GM12878 (cell line): ENCODE results near the gene RCOR1. TPM values are rescaled to one million over a fixed set of nuclear protein-coding genes. Genes with fewer than 3 reads are reported as not detected.
A peak's percentile ranks its signal among the peaks of the same experiment; 100 is the strongest.

ENCODE experiments used
- ATAC-seq: fragments of 200-7000 bp; cut with Tn5 transposase; 3 replicates; pipeline ENCODE4 v1.9.1; 2020; ENCODE audit warnings: mild to moderate bottlenecking, moderate library complexity
- BruUV-seq: library from RNA; stranded (reverse); fragments of 400-500 nt; replicated peaks from 2 replicates; lab custom pipeline; 2021; lab: Mats Ljungman, UMichigan
- CTCF ChIA-PET: fragments of 300-600 bp; sonication (Branson Sonifier 250); formaldehyde crosslinking; extraction: SDS; loops from one replicate; lab custom pipeline; 2021; ENCODE audit warnings: inconsistent platforms; lab: Yijun Ruan, JAX
- POLR2A ChIA-PET: fragments of 350-600 bp; formaldehyde crosslinking; extraction: SDS; loops from one replicate; lab custom pipeline; 2021; ENCODE audit warnings: inconsistent platforms; lab: Charles Lee
- RAD21 ChIA-PET: fragments of 300-600 bp; sonication (Branson Sonifier 250); formaldehyde crosslinking; loops from one replicate; lab custom pipeline; 2023; ENCODE audit warnings: antibody characterized with exemption; ENCODE audit not compliant: unreplicated experiment; lab: Charles Lee
- SMC1A ChIA-PET: fragments of 300-600 bp; sonication (Branson Sonifier 250); formaldehyde crosslinking; loops from one replicate; lab custom pipeline; 2023; ENCODE audit not compliant: unreplicated experiment, uncharacterized antibody; lab: Charles Lee
- DNase-seq: peaks from one replicate; pipeline ENCODE4 v3.0.0-alpha.2; 2011; ENCODE audit warnings: low read depth, low spot score
- FAIRE-seq: peaks from 3 replicates; lab custom pipeline; 2011; peaks lifted over from hg19 to GRCh38; lab: Jason Lieb, UNC
- H2AFZ ChIP-seq: 2 replicates; pipeline ENCODE4 v1.6.0; 2011; ENCODE audit warnings: low read depth, low read length, control low read depth; ENCODE audit not compliant: control insufficient read depth
- H3K27ac ChIP-seq: 2 replicates; pipeline ENCODE4 v1.5.1; 2011; ENCODE audit warnings: control low read depth; ENCODE audit not compliant: control insufficient read depth, insufficient read depth
- H3K27me3 ChIP-seq, 2 experiments: replicated peaks in 1 of 2; 2 replicates each; pipeline versions ENCODE4 v1.6.0 to v1.6.1; 2011; ENCODE audit warnings: low read length in 1 of 2; ENCODE audit not compliant: control insufficient read depth in 2 of 2, insufficient read depth in 2 of 2
- H3K36me3 ChIP-seq, 2 experiments: 2 replicates each; pipeline ENCODE4 v1.5.1; 2011; ENCODE audit warnings: low read length in 1 of 2; ENCODE audit not compliant: control insufficient read depth in 2 of 2, insufficient read depth in 2 of 2
- H3K4me1 ChIP-seq: 2 replicates; pipeline ENCODE4 v1.6.1; 2011; ENCODE audit warnings: mild to moderate bottlenecking, low read length, moderate library complexity, mixed read lengths; ENCODE audit not compliant: control insufficient read depth, insufficient read depth
- H3K4me2 ChIP-seq: 2 replicates; pipeline ENCODE4 v1.6.0; 2011; ENCODE audit warnings: control low read depth; ENCODE audit not compliant: control insufficient read depth, insufficient read depth
- H3K4me3 ChIP-seq: fragments of 200-600 bp; sonication (generic); 2 replicates; pipeline ENCODE4 v1.5.1; 2016
- H3K79me2 ChIP-seq: 2 replicates; pipeline ENCODE4 v1.6.0; 2011; ENCODE audit warnings: low read length; ENCODE audit not compliant: control insufficient read depth, insufficient read depth
- H3K9ac ChIP-seq: 2 replicates; pipeline ENCODE4 v1.8.0; 2011; ENCODE audit warnings: low read length, control low read depth, mixed read lengths; ENCODE audit not compliant: control insufficient read depth, insufficient read depth
- H3K9me3 ChIP-seq: replicated peaks from 3 replicates; pipeline ENCODE4 v1.5.1; 2011; ENCODE audit warnings: mild to moderate bottlenecking, low read length; ENCODE audit not compliant: control insufficient read depth, insufficient read depth
- H4K20me1 ChIP-seq: 2 replicates; pipeline ENCODE4 v1.6.0; 2011; ENCODE audit not compliant: control insufficient read depth, insufficient read depth
- CBX5 ChIP-seq: sonication (generic); IDR thresholded peaks from 2 replicates; pipeline ENCODE4 v1.6.1; 2016; ENCODE audit warnings: low read depth, moderate library complexity, mild to moderate bottlenecking, inconsistent platforms
- LARP7 ChIP-seq: fragments of 450-650 bp; IDR thresholded peaks from 2 replicates; pipeline ENCODE4 v1.6.1; 2017; ENCODE audit warnings: mild to moderate bottlenecking
- WGBS: methylation state at CpG from one replicate; pipeline ENCODE4 v1.1.6; 2016; ENCODE audit warnings: low lambda C conversion rate; ENCODE audit not compliant: insufficient replicate concordance, insufficient coverage; ENCODE audit errors: missing lambda C conversion rate; 5-methylcytosine and 5-hydroxymethylcytosine counted together
- in situ Hi-C: fragments of 300-500 bp; cut with MboI; formaldehyde crosslinking; loops from 9 replicates; pipeline ENCODE4 v1.14.3; 2018; ENCODE audit warnings: mixed read lengths
- intact Hi-C: fragments of 100-400 bp; cut with micrococcal nuclease; formaldehyde crosslinking; loops from one replicate; pipeline ENCODE4 v1.14.2; 2022; ENCODE audit not compliant: unreplicated experiment
- polyA plus RNA-seq, 11 experiments: library from polyadenylated mRNA; depleted of rRNA in 4 of 11; unstranded in 6 of 11; stranded (reverse) in 5 of 11; fragments of >200 nt; fragmentation: Nextera tagmentation in 4 of 11; fragmentation: Illumina TruSeq in 1 of 11; extraction: Ambion mirVana in 4 of 11; extraction: Trizol in 1 of 11; gene quantifications; 1 replicate in 1 of 11; 2 replicates in 10 of 11; pipeline versions ENCODE4 v1.2.1 to v1.2.3, GENCODE V29; 2011 to 2016; ENCODE audit warnings: inconsistent platforms in 2 of 11, missing spikeins in 2 of 11, low read depth in 1 of 11
- total RNA-seq, 4 experiments: library from RNA; depleted of rRNA in 3 of 4; stranded (reverse); fragments of >200 nt in 3 of 4; fragmentation: Illumina TruSeq in 1 of 4; extraction: Trizol in 1 of 4; gene quantifications; 2 replicates each; pipeline versions ENCODE4 v1.2.1 to v1.2.3, GENCODE V29; 2013 to 2021
- TF ChIP-seq, protein P1 (sequence below): fragments of 450-650 bp; IDR thresholded peaks from 2 replicates; pipeline ENCODE4 v1.6.1; 2017; ENCODE audit warnings: mild to moderate bottlenecking, moderate library complexity
- TF ChIP-seq, protein P2 (sequence below): fragments of 450-650 bp; formaldehyde crosslinking; IDR thresholded peaks from 2 replicates; pipeline ENCODE4 v1.5.0; 2022; ENCODE audit warnings: mild to moderate bottlenecking, missing genetic modification characterization
- TF ChIP-seq, protein P3 (sequence below): fragments of 450-650 bp; IDR thresholded peaks from 2 replicates; pipeline ENCODE4 v1.6.1; 2017; ENCODE audit warnings: mild to moderate bottlenecking, moderate library complexity

RCOR1 gene
- total and polyA plus RNA-seq, 10 of the 15 experiments (the other 5 are each of a cell fraction or from before 2014, with no cell fraction given): 1.6 to 12.2 (median 4.4) TPM

DNA sequence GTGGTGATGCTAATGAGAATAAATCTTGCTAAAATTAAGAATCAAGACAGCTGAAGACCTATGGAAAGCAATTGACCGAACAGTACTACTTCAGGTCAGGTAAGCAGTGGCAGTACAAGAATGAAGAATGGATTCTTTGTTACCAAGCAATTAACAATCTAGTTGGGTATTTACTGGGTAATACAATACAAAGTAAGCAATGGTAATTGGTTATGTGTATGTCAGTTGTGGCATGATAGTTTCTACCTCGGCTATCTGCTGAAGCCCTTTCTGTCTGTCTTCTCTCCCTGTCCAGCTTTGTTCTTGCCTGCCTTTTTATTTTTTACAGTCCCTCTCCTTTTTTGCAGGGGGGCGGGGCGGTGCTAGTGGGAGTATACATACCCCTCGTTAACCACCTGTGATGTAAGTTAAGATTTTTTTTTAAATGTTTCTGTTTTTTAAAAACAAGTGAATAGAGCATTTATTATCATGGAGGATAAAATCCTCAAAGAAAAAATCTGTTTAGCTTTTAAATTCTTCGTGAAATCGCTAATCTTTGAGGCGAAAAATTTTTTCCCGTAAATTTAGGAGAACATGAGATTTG, 75.9 kb downstream of the RCOR1 start (continued):
- TF ChIP-seq, protein P1, sequence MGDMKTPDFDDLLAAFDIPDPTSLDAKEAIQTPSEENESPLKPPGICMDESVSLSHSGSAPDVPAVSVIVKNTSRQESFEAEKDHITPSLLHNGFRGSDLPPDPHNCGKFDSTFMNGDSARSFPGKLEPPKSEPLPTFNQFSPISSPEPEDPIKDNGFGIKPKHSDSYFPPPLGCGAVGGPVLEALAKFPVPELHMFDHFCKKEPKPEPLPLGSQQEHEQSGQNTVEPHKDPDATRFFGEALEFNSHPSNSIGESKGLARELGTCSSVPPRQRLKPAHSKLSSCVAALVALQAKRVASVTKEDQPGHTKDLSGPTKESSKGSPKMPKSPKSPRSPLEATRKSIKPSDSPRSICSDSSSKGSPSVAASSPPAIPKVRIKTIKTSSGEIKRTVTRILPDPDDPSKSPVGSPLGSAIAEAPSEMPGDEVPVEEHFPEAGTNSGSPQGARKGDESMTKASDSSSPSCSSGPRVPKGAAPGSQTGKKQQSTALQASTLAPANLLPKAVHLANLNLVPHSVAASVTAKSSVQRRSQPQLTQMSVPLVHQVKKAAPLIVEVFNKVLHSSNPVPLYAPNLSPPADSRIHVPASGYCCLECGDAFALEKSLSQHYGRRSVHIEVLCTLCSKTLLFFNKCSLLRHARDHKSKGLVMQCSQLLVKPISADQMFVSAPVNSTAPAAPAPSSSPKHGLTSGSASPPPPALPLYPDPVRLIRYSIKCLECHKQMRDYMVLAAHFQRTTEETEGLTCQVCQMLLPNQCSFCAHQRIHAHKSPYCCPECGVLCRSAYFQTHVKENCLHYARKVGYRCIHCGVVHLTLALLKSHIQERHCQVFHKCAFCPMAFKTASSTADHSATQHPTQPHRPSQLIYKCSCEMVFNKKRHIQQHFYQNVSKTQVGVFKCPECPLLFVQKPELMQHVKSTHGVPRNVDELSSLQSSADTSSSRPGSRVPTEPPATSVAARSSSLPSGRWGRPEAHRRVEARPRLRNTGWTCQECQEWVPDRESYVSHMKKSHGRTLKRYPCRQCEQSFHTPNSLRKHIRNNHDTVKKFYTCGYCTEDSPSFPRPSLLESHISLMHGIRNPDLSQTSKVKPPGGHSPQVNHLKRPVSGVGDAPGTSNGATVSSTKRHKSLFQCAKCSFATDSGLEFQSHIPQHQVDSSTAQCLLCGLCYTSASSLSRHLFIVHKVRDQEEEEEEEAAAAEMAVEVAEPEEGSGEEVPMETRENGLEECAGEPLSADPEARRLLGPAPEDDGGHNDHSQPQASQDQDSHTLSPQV: no peak

DNA sequence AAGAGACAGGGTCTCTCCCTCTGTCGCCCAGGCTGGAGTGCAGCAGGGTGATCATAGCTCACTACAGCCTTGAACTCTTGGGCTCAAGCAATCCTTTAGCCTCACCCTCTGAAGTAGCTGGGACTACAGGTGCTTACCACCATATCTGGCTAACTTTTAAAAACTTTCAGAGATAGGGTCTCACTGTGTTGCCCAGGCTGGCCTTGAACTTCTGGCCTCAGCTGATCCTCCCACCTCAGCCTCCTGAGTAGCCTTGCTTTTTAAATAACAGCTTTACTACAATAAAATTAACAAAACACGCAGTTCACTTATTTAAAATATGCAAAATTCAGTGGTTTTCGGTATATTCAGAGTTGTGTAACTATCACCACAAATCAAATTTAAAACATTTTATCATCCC, 79.0 kb downstream of the RCOR1 start:
- CTCF ChIA-PET: interaction anchor here (1.1 to 1.2 kb wide), 2 partner anchors 23 to 25 kb away, joined by 3 read pairs; no protein-coding TSS in a partner anchor
- TF ChIP-seq LARP7: no peak
- TF ChIP-seq, protein P2, sequence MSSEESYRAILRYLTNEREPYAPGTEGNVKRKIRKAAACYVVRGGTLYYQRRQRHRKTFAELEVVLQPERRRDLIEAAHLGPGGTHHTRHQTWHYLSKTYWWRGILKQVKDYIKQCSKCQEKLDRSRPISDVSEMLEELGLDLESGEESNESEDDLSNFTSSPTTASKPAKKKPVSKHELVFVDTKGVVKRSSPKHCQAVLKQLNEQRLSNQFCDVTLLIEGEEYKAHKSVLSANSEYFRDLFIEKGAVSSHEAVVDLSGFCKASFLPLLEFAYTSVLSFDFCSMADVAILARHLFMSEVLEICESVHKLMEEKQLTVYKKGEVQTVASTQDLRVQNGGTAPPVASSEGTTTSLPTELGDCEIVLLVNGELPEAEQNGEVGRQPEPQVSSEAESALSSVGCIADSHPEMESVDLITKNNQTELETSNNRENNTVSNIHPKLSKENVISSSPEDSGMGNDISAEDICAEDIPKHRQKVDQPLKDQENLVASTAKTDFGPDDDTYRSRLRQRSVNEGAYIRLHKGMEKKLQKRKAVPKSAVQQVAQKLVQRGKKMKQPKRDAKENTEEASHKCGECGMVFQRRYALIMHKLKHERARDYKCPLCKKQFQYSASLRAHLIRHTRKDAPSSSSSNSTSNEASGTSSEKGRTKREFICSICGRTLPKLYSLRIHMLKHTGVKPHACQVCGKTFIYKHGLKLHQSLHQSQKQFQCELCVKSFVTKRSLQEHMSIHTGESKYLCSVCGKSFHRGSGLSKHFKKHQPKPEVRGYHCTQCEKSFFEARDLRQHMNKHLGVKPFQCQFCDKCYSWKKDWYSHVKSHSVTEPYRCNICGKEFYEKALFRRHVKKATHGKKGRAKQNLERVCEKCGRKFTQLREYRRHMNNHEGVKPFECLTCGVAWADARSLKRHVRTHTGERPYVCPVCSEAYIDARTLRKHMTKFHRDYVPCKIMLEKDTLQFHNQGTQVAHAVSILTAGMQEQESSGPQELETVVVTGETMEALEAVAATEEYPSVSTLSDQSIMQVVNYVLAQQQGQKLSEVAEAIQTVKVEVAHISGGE (CRISPR knock-in tag): no peak
- TF ChIP-seq CBX5: 0 out of 2 replicates have a peak, but pooled peaks have one; percentile 3
- TF ChIP-seq, protein P3, sequence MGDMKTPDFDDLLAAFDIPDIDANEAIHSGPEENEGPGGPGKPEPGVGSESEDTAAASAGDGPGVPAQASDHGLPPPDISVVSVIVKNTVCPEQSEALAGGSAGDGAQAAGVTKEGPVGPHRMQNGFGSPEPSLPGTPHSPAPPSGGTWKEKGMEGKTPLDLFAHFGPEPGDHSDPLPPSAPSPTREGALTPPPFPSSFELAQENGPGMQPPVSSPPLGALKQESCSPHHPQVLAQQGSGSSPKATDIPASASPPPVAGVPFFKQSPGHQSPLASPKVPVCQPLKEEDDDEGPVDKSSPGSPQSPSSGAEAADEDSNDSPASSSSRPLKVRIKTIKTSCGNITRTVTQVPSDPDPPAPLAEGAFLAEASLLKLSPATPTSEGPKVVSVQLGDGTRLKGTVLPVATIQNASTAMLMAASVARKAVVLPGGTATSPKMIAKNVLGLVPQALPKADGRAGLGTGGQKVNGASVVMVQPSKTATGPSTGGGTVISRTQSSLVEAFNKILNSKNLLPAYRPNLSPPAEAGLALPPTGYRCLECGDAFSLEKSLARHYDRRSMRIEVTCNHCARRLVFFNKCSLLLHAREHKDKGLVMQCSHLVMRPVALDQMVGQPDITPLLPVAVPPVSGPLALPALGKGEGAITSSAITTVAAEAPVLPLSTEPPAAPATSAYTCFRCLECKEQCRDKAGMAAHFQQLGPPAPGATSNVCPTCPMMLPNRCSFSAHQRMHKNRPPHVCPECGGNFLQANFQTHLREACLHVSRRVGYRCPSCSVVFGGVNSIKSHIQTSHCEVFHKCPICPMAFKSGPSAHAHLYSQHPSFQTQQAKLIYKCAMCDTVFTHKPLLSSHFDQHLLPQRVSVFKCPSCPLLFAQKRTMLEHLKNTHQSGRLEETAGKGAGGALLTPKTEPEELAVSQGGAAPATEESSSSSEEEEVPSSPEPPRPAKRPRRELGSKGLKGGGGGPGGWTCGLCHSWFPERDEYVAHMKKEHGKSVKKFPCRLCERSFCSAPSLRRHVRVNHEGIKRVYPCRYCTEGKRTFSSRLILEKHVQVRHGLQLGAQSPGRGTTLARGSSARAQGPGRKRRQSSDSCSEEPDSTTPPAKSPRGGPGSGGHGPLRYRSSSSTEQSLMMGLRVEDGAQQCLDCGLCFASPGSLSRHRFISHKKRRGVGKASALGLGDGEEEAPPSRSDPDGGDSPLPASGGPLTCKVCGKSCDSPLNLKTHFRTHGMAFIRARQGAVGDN: no peak
- Histone ChIP-seq H2AFZ (no peak overlapping the region), H3K36me3 (no peaks in the 10 kb centered on the region; a peak in 1 of 4 replicates), H3K4me1 (peaks cover 17% of the 10 kb centered on the region), H4K20me1 (no peaks in the 10 kb centered on the region), H3K79me2 (peaks cover 7% of the 10 kb centered on the region), H3K9ac (no peak overlapping the region), H3K27ac (peak overlapping the region; percentile 41; the same call in 1 of the 2 replicates), H3K27me3 (no peaks in the 10 kb centered on the region), H3K4me2 (no peak overlapping the region), H3K9me3 (peaks cover 11% of the 10 kb centered on the region), H3K4me3 (no peak overlapping the region)
- SMC1A ChIA-PET: interaction anchor here (1.0 to 1.8 kb wide), 3 partner anchors 10 to 78 kb away, joined by 3 to 6 read pairs (median 3); no protein-coding TSS in a partner anchor
- RAD21 ChIA-PET: interaction anchor here (0.8 kb wide), 1 partner anchor 25 kb away, joined by 3 read pairs; no protein-coding TSS in a partner anchor
- WGBS: 98% methylated on average over 3 of the region's 3 CpGs
- no peak for FAIRE-seq
- POLR2A ChIA-PET: no interaction called here
- peak; percentile 29; the same call in 2 of the 3 replicates for ATAC-seq
- no TSS peak for BruUV-seq
- in situ Hi-C loops: no loop called here
- DNase-seq: no peak
- intact Hi-C loops: loop anchor here (5.0 kb wide), 1 partner anchor 79 kb away; the partner anchor contains the start of gene RCOR1
